Transverse colon (tissue), 4 donors: ENCODE data around the gene MEGF11. TPM values are rescaled to one million over a fixed set of nuclear protein-coding genes. Genes with fewer than 3 reads are reported as not detected.

Experiments used
- DNase-seq: peaks from one replicate; pipeline ENCODE4 v3.0.0-alpha.2; 2019
- H3K27ac ChIP-seq, 4 donors: fragments of 200-600 bp; sonication (generic); 2 replicates each; pipeline ENCODE4 v1.5.1; 2016 to 2018; ENCODE audit warnings: inconsistent platforms in 4 of 4
- H3K27me3 ChIP-seq: fragments of 200-600 bp; sonication (generic); 2 replicates; pipeline ENCODE4 v1.5.1; 2017; ENCODE audit warnings: inconsistent platforms
- H3K36me3 ChIP-seq, 4 donors: fragments of 200-600 bp; sonication (generic); 2 replicates each; pipeline ENCODE4 v1.5.1; 2017 to 2019; ENCODE audit warnings: inconsistent platforms in 4 of 4
- H3K4me1 ChIP-seq, 4 donors: fragments of 200-600 bp; sonication (generic); 2 replicates each; pipeline ENCODE4 v1.5.1; 2017 to 2020; ENCODE audit warnings: inconsistent platforms in 4 of 4
- H3K4me3 ChIP-seq, 4 donors: fragments of 200-600 bp; sonication (generic); 1 replicate in 1 of 4; 2 replicates in 3 of 4; pipeline versions ENCODE4 v1.5.1 to v1.6.1; 2017 to 2019; ENCODE audit warnings: inconsistent platforms in 4 of 4
- H3K9me3 ChIP-seq, 2 donors: fragments of 200-600 bp; sonication (generic); 2 replicates each; pipeline ENCODE4 v1.5.1; 2017 to 2019; ENCODE audit warnings: inconsistent platforms in 2 of 2
- EP300 ChIP-seq: sonication (generic); formaldehyde crosslinking; IDR thresholded peaks from one replicate; pipeline ENCODE4 v1.6.1; 2017; ENCODE audit warnings: antibody characterized with exemption, low read depth
- POLR2A ChIP-seq: fragments of 450-650 bp; IDR thresholded peaks from one replicate; pipeline ENCODE4 v1.6.1; 2016; ENCODE audit warnings: antibody characterized with exemption, mild to moderate bottlenecking, moderate library complexity
- POLR2AphosphoS5 ChIP-seq, 3 donors: sonication (generic); formaldehyde crosslinking; IDR thresholded peaks; one replicate each; pipeline ENCODE4 v1.6.1; 2016; ENCODE audit warnings: antibody characterized with exemption in 3 of 3
- WGBS, 2 donors: methylation state at CpG; one replicate each; pipeline ENCODE4 v1.1.5; 2018; ENCODE audit warnings: low coverage in 1 of 2; 5-methylcytosine and 5-hydroxymethylcytosine counted together
- in situ Hi-C, 4 donors: fragments of 200-750 bp; cut with MboI; loops; one replicate each; pipeline versions ENCODE4 v1.15.0 to v1.15.1; 2017; ENCODE audit warnings: low sequenced_read_pairs in 3 of 4, low pct_ligation_motif_present in 1 of 4, low pct_unique_long_range_greater_than_20kb in 1 of 4
- intact Hi-C: fragments of 100-400 bp; cut with DNase I; formaldehyde crosslinking; loops from one replicate; pipeline ENCODE4 v1.15.1; 2023; ENCODE audit warnings: low total_unique reads
- total RNA-seq, 4 donors: library from RNA; depleted of rRNA; stranded (reverse); fragments of >200 nt; gene quantifications; one replicate each; pipeline ENCODE4 v1.1.0, GENCODE V29; 2016
- TF ChIP-seq, protein P1 (sequence below), 5 experiments: fragments of 200-600 bp in 3 of 5; fragments of 450-650 bp in 2 of 5; sonication (generic) in 3 of 5; IDR thresholded peaks; 1 replicate in 2 of 5; 2 replicates in 3 of 5; pipeline ENCODE4 v1.5.1; 2016 to 2017; ENCODE audit warnings: antibody characterized with exemption in 5 of 5, inconsistent platforms in 3 of 5, mild to moderate bottlenecking in 2 of 5, moderate library complexity in 1 of 5

MEGF11 gene
- total RNA-seq, 4 donors from 2014 or later = 0.16 TPM; not detected in 3

DNA sequence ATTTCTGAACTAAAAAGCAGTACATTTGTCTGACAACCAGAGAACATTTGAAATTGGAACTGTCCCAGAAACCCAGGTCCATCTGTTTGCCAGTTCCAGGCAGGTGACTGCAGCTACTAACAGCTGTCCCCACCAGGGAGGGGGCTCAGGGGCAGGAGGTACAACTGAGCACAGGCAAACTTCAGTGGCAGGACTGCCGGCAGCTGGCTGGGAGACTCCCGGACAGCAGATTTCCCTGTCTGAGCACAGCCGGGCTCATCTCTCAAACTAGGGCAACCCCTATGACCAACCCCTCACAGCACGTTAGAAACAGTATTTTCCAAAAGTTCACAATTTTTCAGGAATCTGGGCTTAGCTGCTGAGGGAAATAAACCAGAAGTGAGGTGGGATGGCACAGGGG is 88.8 kb downstream of the MEGF11 start:
- intact Hi-C loops (no loop called here), in situ Hi-C loops (no loop called here)
- WGBS, 2 donors = 73 to 81% methylated on average over 3 to 4 of the region's 4 CpGs
- Histone ChIP-seq H3K27ac (no peak overlapping the region), H3K27me3 (no peaks in the 10 kb centered on the region), H3K36me3 (no peaks in the 10 kb centered on the region), H3K4me1 (no peaks in the 10 kb centered on the region), H3K4me3 (no peak overlapping the region), H3K9me3 (no peaks in the 10 kb centered on the region)
- TF ChIP-seq, protein P1, sequence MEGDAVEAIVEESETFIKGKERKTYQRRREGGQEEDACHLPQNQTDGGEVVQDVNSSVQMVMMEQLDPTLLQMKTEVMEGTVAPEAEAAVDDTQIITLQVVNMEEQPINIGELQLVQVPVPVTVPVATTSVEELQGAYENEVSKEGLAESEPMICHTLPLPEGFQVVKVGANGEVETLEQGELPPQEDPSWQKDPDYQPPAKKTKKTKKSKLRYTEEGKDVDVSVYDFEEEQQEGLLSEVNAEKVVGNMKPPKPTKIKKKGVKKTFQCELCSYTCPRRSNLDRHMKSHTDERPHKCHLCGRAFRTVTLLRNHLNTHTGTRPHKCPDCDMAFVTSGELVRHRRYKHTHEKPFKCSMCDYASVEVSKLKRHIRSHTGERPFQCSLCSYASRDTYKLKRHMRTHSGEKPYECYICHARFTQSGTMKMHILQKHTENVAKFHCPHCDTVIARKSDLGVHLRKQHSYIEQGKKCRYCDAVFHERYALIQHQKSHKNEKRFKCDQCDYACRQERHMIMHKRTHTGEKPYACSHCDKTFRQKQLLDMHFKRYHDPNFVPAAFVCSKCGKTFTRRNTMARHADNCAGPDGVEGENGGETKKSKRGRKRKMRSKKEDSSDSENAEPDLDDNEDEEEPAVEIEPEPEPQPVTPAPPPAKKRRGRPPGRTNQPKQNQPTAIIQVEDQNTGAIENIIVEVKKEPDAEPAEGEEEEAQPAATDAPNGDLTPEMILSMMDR (IDR thresholded peaks at IDR 0.05) = no peak
- no peak for TF ChIP-seq POLR2A
- no peak for TF ChIP-seq EP300
- DNase-seq = no peak

DNA sequence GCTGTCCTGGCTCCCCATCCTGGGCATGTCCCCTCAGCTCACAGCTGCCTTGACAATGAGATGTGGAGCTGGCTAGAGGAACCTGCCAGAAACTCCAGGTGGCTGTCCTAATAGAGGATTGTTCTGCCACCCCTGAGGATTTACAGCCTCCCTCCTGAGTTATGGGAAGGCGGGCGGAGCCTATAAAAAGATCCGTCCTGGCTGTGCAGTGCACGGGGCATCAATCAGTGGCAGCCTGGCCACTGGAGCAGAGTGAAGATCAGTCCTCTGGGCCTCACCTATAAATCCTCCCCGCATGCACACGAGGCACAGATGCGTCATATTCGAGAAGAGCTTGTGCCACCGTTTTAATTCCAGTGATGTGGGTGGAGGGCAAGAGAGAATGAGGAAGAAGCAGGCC is 90.0 kb downstream of the MEGF11 start:
- in situ Hi-C loops (no loop called here), intact Hi-C loops (no loop called here)
- no peak for DNase-seq
- 52% methylated on average over 9 of the region's 9 CpGs; no CpG with 5 or more reads in 1 of the 2 donors for WGBS, 2 donors
- no peaks in the 10 kb centered on the region for H3K36me3 ChIP-seq
- H3K4me1 ChIP-seq = no peaks in the 10 kb centered on the region
- no peak overlapping the region for H3K27ac ChIP-seq
- no peaks in the 10 kb centered on the region for H3K9me3 ChIP-seq
- no peaks in the 10 kb centered on the region for H3K27me3 ChIP-seq
- TF ChIP-seq EP300 = no peak
- TF ChIP-seq POLR2A = no peak
- TF ChIP-seq POLR2AphosphoS5 (IDR thresholded peaks at IDR 0.05) = no peak
- TF ChIP-seq, protein P1 (IDR thresholded peaks at IDR 0.05) = no peak
- no peak overlapping the region for H3K4me3 ChIP-seq

DNA sequence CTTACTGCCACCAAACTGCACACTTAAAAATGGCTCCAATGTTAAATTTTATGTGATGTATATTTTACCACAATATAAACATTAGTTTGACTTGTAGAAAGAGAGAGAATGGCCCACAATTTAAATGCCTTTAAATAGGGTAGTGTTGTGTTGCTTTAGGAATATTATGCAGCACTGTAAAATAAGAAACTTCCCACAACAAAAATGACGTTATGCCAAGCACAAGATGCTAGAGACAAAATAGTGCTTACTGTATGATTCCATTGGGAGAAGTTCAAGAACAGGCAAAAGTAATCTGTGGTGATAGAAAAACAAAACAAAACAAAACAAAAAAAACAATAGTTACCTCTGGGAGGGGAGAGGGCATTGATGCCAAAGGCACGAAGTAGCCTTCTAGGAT is 91.3 kb downstream of the MEGF11 start:
- TF ChIP-seq POLR2A (no peak), POLR2AphosphoS5 (IDR thresholded peaks at IDR 0.05) (no peak)
- TF ChIP-seq, protein P1 (IDR thresholded peaks at IDR 0.05) = no peak
- Histone ChIP-seq H3K27ac (no peak overlapping the region), H3K4me1 (no peaks in the 10 kb centered on the region), H3K9me3 (no peaks in the 10 kb centered on the region), H3K36me3 (no peaks in the 10 kb centered on the region), H3K27me3 (no peaks in the 10 kb centered on the region), H3K4me3 (no peak overlapping the region)
- in situ Hi-C loops = no loop called here
- 78 to 88% methylated on average over 2 of the region's 2 CpGs for WGBS, 2 donors
- no peak for DNase-seq
- intact Hi-C loops = no loop called here

- WGBS, 2 donors = 87 to 89% methylated on average over 5 of the region's 5 CpGs
- no peak for DNase-seq
- intact Hi-C loops = no loop called here
- in situ Hi-C loops = no loop called here
- H3K4me3 ChIP-seq = no peak overlapping the region
- H3K36me3 ChIP-seq = no peaks in the 10 kb centered on the region
- H3K9me3 ChIP-seq = no peaks in the 10 kb centered on the region
- no peak overlapping the region for H3K27ac ChIP-seq
- TF ChIP-seq POLR2A (no peak), EP300 (no peak), POLR2AphosphoS5 (IDR thresholded peaks at IDR 0.05) (no peak)
- TF ChIP-seq, protein P1 (IDR thresholded peaks at IDR 0.05) = no peak
- H3K27me3 ChIP-seq = no peaks in the 10 kb centered on the region
- H3K4me1 ChIP-seq = no peaks in the 10 kb centered on the region
Observed at GRCh38 chr15:66161575-66162118, 91.9 kb downstream of the MEGF11 start.
